H1 (cell line): ENCODE measurements around the gene PDE1A. TPM values are rescaled to one million over a fixed set of nuclear protein-coding genes. Genes with fewer than 3 reads are reported as not detected.
"Not testable (repeated sequence)": the region's sequence is repeated elsewhere in the genome, so short reads cannot be mapped to it uniquely, and the experiment has no call there.

ENCODE experiments used
- CTCF ChIA-PET: fragments of 300-600 bp; sonication (Branson Sonifier 250); formaldehyde crosslinking; loops from one replicate; lab custom pipeline; 2021; ENCODE audit not compliant: partially characterized antibody; lab: Charles Lee
- POLR2A ChIA-PET: fragments of 300-600 bp; sonication (Branson Sonifier 250); formaldehyde crosslinking; loops from one replicate; lab custom pipeline; 2021; ENCODE audit warnings: inconsistent platforms; ENCODE audit not compliant: partially characterized antibody; lab: Charles Lee
- DNase-seq, 2 experiments: peaks; one replicate each; pipeline versions ENCODE4 v3.0.0 to v3.0.0-alpha.2; 2010 to 2022; ENCODE audit warnings: low spot score in 2 of 2, low read depth in 1 of 2, mixed read lengths in 1 of 2
- FAIRE-seq: peaks from 2 replicates; lab custom pipeline; 2011; peaks lifted over from hg19 to GRCh38; lab: Jason Lieb, UNC
- H2AFZ ChIP-seq: 2 replicates; pipeline ENCODE4 v1.8.1; 2012; ENCODE audit warnings: low read length, inconsistent platforms
- H2AK5ac ChIP-seq: 2 replicates; pipeline ENCODE4 v1.6.1; 2013; ENCODE audit warnings: low read depth, low read length
- H2BK120ac ChIP-seq: replicated peaks from 2 replicates; pipeline ENCODE3; 2013; ENCODE audit warnings: low read depth, low read length, inconsistent platforms
- H2BK12ac ChIP-seq: 2 replicates; pipeline ENCODE4 v1.6.1; 2013; ENCODE audit warnings: low read depth, low read length
- H2BK15ac ChIP-seq: 2 replicates; pipeline ENCODE4 v1.6.1; 2013; ENCODE audit warnings: low read length
- H2BK20ac ChIP-seq: 2 replicates; pipeline ENCODE4 v1.6.1; 2013; ENCODE audit warnings: low read length
- H2BK5ac ChIP-seq: 2 replicates; pipeline ENCODE4 v1.6.1; 2013; ENCODE audit warnings: low read depth, low read length
- H3K14ac ChIP-seq: 2 replicates; pipeline ENCODE4 v1.6.1; 2013; ENCODE audit warnings: inconsistent platforms; ENCODE audit not compliant: insufficient read length
- H3K18ac ChIP-seq: 2 replicates; pipeline ENCODE4 v1.6.1; 2013; ENCODE audit warnings: low read length; ENCODE audit errors: extremely low read depth
- H3K23ac ChIP-seq: 2 replicates; pipeline ENCODE4 v1.6.1; 2013; ENCODE audit warnings: inconsistent platforms; ENCODE audit not compliant: insufficient read length
- H3K23me2 ChIP-seq: 2 replicates; pipeline ENCODE4 v1.6.1; 2013; ENCODE audit warnings: low read depth, low read length
- H3K27ac ChIP-seq: 2 replicates; pipeline ENCODE4 v1.6.1; 2011; ENCODE audit warnings: low read depth, low read length, inconsistent platforms
- H3K27me3 ChIP-seq, 4 experiments: replicated peaks in 1 of 4; 1 replicate in 1 of 4; 2 replicates in 3 of 4; pipeline versions ENCODE4 v1.6.1 to v1.8.1; 2011 to 2013; ENCODE audit warnings: low read length in 3 of 4, mild to moderate bottlenecking in 3 of 4, inconsistent platforms in 2 of 4, mixed read lengths in 2 of 4, moderate library complexity in 1 of 4; ENCODE audit not compliant: control insufficient read depth in 3 of 4, insufficient read depth in 3 of 4; ENCODE audit errors: extremely low read depth in 1 of 4
- H3K36me3 ChIP-seq, 4 experiments: 2 replicates each; pipeline versions ENCODE4 v1.6.1 to v1.8.1; 2011 to 2013; ENCODE audit warnings: mild to moderate bottlenecking in 4 of 4, low read length in 3 of 4, moderate library complexity in 2 of 4, control low read depth in 1 of 4, inconsistent platforms in 1 of 4; ENCODE audit not compliant: insufficient read depth in 4 of 4, control insufficient read depth in 2 of 4
- H3K4ac ChIP-seq: replicated peaks from 2 replicates; pipeline ENCODE3; 2013; ENCODE audit warnings: low read length, low read depth, mixed read lengths, inconsistent platforms; ENCODE audit not compliant: insufficient read length
- H3K4me1 ChIP-seq, 4 experiments: replicated peaks in 1 of 4; 1 replicate in 1 of 4; 2 replicates in 3 of 4; pipeline versions ENCODE4 v1.6.1 to v1.8.1; 2011 to 2013; ENCODE audit warnings: low read length in 3 of 4, inconsistent platforms in 2 of 4, mixed read lengths in 1 of 4; ENCODE audit not compliant: insufficient read depth in 4 of 4, control insufficient read depth in 3 of 4
- H3K4me2 ChIP-seq, 2 experiments: 2 replicates each; pipeline versions ENCODE4 v1.6.1 to v1.8.1; 2011 to 2013; ENCODE audit warnings: low read depth in 2 of 2, low read length in 2 of 2, control low read depth in 1 of 2, inconsistent platforms in 1 of 2, mild to moderate bottlenecking in 1 of 2; ENCODE audit not compliant: insufficient read depth in 1 of 2
- H3K4me3 ChIP-seq, 4 experiments: fragments of 200-600, 300-600 bp in 1 of 4; sonication (generic), shearing (Covaris generic), sonication (Bioruptor Twin) in 1 of 4; 2 replicates each; pipeline versions ENCODE4 v1.5.1 to v1.8.1; 2011 to 2016; ENCODE audit warnings: low read length in 4 of 4, low read depth in 3 of 4, control low read depth in 2 of 4, inconsistent platforms in 2 of 4, mild to moderate bottlenecking in 2 of 4, mixed read lengths in 1 of 4, moderate library complexity in 1 of 4; ENCODE audit not compliant: insufficient read depth in 2 of 4; ENCODE audit errors: extremely low read depth in 1 of 4
- H3K56ac ChIP-seq: replicated peaks from 2 replicates; pipeline ENCODE3; 2013; ENCODE audit warnings: low read depth, mild to moderate bottlenecking, mixed read lengths, low read length, inconsistent platforms; ENCODE audit not compliant: insufficient read length
- H3K79me1 ChIP-seq: 2 replicates; pipeline ENCODE4 v1.6.1; 2013; ENCODE audit warnings: low read depth, low read length, control low read depth
- H3K79me2 ChIP-seq, 2 experiments: 2 replicates each; pipeline versions ENCODE4 v1.6.1 to v1.8.1; 2012 to 2013; ENCODE audit warnings: low read length in 2 of 2, mild to moderate bottlenecking in 2 of 2, inconsistent platforms in 1 of 2; ENCODE audit not compliant: insufficient read depth in 2 of 2, control insufficient read depth in 1 of 2
- H3K9ac ChIP-seq, 4 experiments: replicated peaks in 1 of 4; 1 replicate in 1 of 4; 2 replicates in 3 of 4; pipeline versions ENCODE4 v1.6.1 to v1.8.1; 2011 to 2013; ENCODE audit warnings: low read depth in 3 of 4, low read length in 3 of 4, control low read depth in 2 of 4, mild to moderate bottlenecking in 2 of 4, moderate library complexity in 2 of 4, inconsistent platforms in 1 of 4; ENCODE audit errors: extremely low read depth in 1 of 4
- H3K9me3 ChIP-seq, 2 experiments: 2 replicates each; pipeline versions ENCODE4 v1.6.1 to v1.8.1; 2012 to 2013; ENCODE audit warnings: mild to moderate bottlenecking in 2 of 2, moderate library complexity in 2 of 2, control low read depth in 1 of 2, inconsistent platforms in 1 of 2, low read depth in 1 of 2, low read length in 1 of 2, mixed read lengths in 1 of 2; ENCODE audit not compliant: insufficient read depth in 2 of 2
- H4K20me1 ChIP-seq, 2 experiments: replicated peaks in 1 of 2; 2 replicates each; pipeline versions ENCODE3 to v1.8.1; 2011 to 2013; ENCODE audit warnings: inconsistent platforms in 2 of 2, low read length in 2 of 2, mild to moderate bottlenecking in 1 of 2; ENCODE audit not compliant: insufficient read depth in 2 of 2, control insufficient read depth in 1 of 2
- H4K5ac ChIP-seq: 2 replicates; pipeline ENCODE4 v1.6.1; 2013; ENCODE audit warnings: low read length, low read depth, mixed read lengths, inconsistent platforms; ENCODE audit not compliant: insufficient read length
- H4K8ac ChIP-seq: 2 replicates; pipeline ENCODE4 v1.8.0; 2013; ENCODE audit warnings: mild to moderate bottlenecking, moderate library complexity, low read length, inconsistent platforms; ENCODE audit not compliant: insufficient read depth; ENCODE audit errors: extremely low read depth
- H4K91ac ChIP-seq: replicated peaks from 2 replicates; pipeline ENCODE3; 2013; ENCODE audit warnings: low read length, mixed read lengths, inconsistent platforms; ENCODE audit not compliant: insufficient read length
- EP300 ChIP-seq, 2 experiments: IDR thresholded peaks; 1 replicate in 1 of 2; 2 replicates in 1 of 2; pipeline ENCODE4 v1.6.1; 2011 to 2012; ENCODE audit warnings: low read depth in 2 of 2, low read length in 2 of 2, mild to moderate bottlenecking in 2 of 2, borderline replicate concordance in 1 of 2, inconsistent platforms in 1 of 2, moderate library complexity in 1 of 2
- WGBS, 2 experiments: shearing (Covaris generic) in 1 of 2; methylation state at CpG; one replicate each; pipeline versions ENCODE4 v1.1.6 to v1.1.7; 2013 to 2015; ENCODE audit warnings: low lambda C conversion rate in 2 of 2, mixed read lengths in 2 of 2, inconsistent platforms in 1 of 2, low coverage in 1 of 2, missing lambda C conversion rate in 1 of 2; ENCODE audit not compliant: insufficient replicate concordance in 2 of 2, insufficient coverage in 1 of 2, insufficient read length in 1 of 2; ENCODE audit errors: extremely low coverage in 1 of 2, missing lambda C conversion rate in 1 of 2; 5-methylcytosine and 5-hydroxymethylcytosine counted together
- polyA plus RNA-seq, 7 experiments: library from polyadenylated mRNA; depleted of rRNA in 3 of 7; stranded (reverse) in 5 of 7; unstranded in 2 of 7; fragments of >200 nt in 5 of 7; fragments of 200-250 nt in 2 of 7; gene quantifications; 1 replicate in 5 of 7; 2 replicates in 1 of 7; 4 replicates in 1 of 7; pipeline versions ENCODE4 v1.2.1 to v1.2.3, GENCODE V29; 2011 to 2013; ENCODE audit warnings: missing spikeins in 2 of 7, mixed read lengths in 2 of 7
- total RNA-seq: library from RNA; stranded (reverse); fragmentation: NEBNext Ultra II Directional; extraction: Animal tissue kit (Norgen Biotek cat#: 25700); gene quantifications from 2 replicates; pipeline ENCODE4 v1.2.1, GENCODE V29; 2021

The PDE1A gene
- total and polyA plus RNA-seq, 2 of the 8 experiments (the other 6 are each of a cell fraction or from before 2014, with no cell fraction given) = 0.34 TPM; not detected in 1

- POLR2A ChIA-PET, H3K4ac ChIP-seq, H2BK15ac ChIP-seq, H3K79me2 ChIP-seq: not testable (repeated sequence)
- CTCF ChIA-PET = interaction anchor here (1.1 kb wide), 1 partner anchor 373 kb away, joined by 3 read pairs; no protein-coding TSS in a partner anchor
- TF ChIP-seq EP300 (IDR thresholded peaks at IDR 0.05; ENCODE audit: borderline replicate concordance in 1 of 2, low read depth in 2 of 2, low read length in 2 of 2) = peak in 1 of 2 experiments; percentile 80; a peak in 1 of 3 replicates
- TF ChIP-seq, all 59 proteins: peak for 1; not testable (repeated sequence) for 58
- not testable (repeated sequence) for FAIRE-seq, H3K79me1 ChIP-seq, H3K36me3 ChIP-seq, H2BK120ac ChIP-seq, H4K91ac ChIP-seq, H2AFZ ChIP-seq, H3K27ac ChIP-seq, H4K5ac ChIP-seq, H3K23ac ChIP-seq, H3K56ac ChIP-seq, H3K9ac ChIP-seq, DNase-seq, H4K20me1 ChIP-seq, H3K14ac ChIP-seq, H3K4me1 ChIP-seq, H3K27me3 ChIP-seq, H2BK20ac ChIP-seq, H3K9me3 ChIP-seq, H3K4me3 ChIP-seq, H2BK5ac ChIP-seq, H2AK5ac ChIP-seq, H3K4me2 ChIP-seq, H2BK12ac ChIP-seq, H4K8ac ChIP-seq, H3K18ac ChIP-seq, H3K23me2 ChIP-seq
- WGBS, 2 experiments = 85% methylated on average over 6 of the region's 6 CpGs; no CpG with 5 or more reads in 1 of the 2 experiments
Observed at GRCh38 chr2:182276662-182277061, 150.2 kb downstream of the PDE1A start.
